Stimulated activated CD4-positive, alpha-beta T cell treated with anti-CD3 and anti-CD28 coated beads, Interleukin-4, amount 100 ng/mL, for 1 hour (primary cell): ENCODE results near the gene POU2F1.

ENCODE experiments used
- DNase-seq: peaks from one replicate; pipeline ENCODE4 v3.0.0-alpha.2; 2020

The POU2F1 gene

GRCh38 chr1:167447521-167448136 lies 226.9 kb downstream of the POU2F1 start:
- peak; percentile 63 for DNase-seq

- DNase-seq: no peak
Measured at GRCh38 chr1:167450843-167451242, 230.2 kb downstream of the POU2F1 start.

- no peak for DNase-seq
Measured at GRCh38 chr1:167452483-167452882, 231.8 kb downstream of the POU2F1 start.

- DNase-seq: no peak
Measured at GRCh38 chr1:167453123-167453522, 232.4 kb downstream of the POU2F1 start.

- no peak for DNase-seq
Measured at GRCh38 chr1:167454304-167454893, 233.7 kb downstream of the POU2F1 start.

GRCh38 chr1:167454894-167455785 lies 234.5 kb downstream of the POU2F1 start:
- DNase-seq: peak; percentile 76

- peak; percentile 58 for DNase-seq
Measured at GRCh38 chr1:167455786-167456446, 235.2 kb downstream of the POU2F1 start.

- DNase-seq: no peak
Measured at GRCh38 chr1:167456524-167456923, 235.8 kb downstream of the POU2F1 start.

GRCh38 chr1:167456926-167457325 lies 236.2 kb downstream of the POU2F1 start:
- no peak for DNase-seq

- DNase-seq: no peak
Measured at GRCh38 chr1:167457936-167458584, 237.4 kb downstream of the POU2F1 start.

- peak; percentile 68 for DNase-seq
Measured at GRCh38 chr1:167460836-167461235, 240.2 kb downstream of the POU2F1 start.

- no peak for DNase-seq
Measured at GRCh38 chr1:167462341-167462740, 241.7 kb downstream of the POU2F1 start.

- DNase-seq: no peak
Measured at GRCh38 chr1:167463080-167463479, 242.4 kb downstream of the POU2F1 start.

GRCh38 chr1:167463875-167464575 lies 243.3 kb downstream of the POU2F1 start:
- DNase-seq: no peak

- DNase-seq: no peak
Measured at GRCh38 chr1:167465018-167465417, 244.3 kb downstream of the POU2F1 start.

GRCh38 chr1:167465743-167466142 lies 245.1 kb downstream of the POU2F1 start:
- DNase-seq: no peak

- DNase-seq: no peak
Measured at GRCh38 chr1:167467126-167467710, 246.5 kb downstream of the POU2F1 start.

- DNase-seq: no peak
Measured at GRCh38 chr1:167467752-167468151, 247.1 kb downstream of the POU2F1 start.

- no peak for DNase-seq
Measured at GRCh38 chr1:167469280-167469965, 248.7 kb downstream of the POU2F1 start.

- no peak for DNase-seq
Measured at GRCh38 chr1:167471568-167471967, 250.9 kb downstream of the POU2F1 start.
